Testis (tissue), 3 donors: ENCODE data around the gene SEMA5A. TPM values are rescaled to one million over a fixed set of nuclear protein-coding genes. Genes with fewer than 3 reads are reported as not detected.

Experiments used
- DNase-seq: peaks from one replicate; pipeline ENCODE4 v3.0.0-alpha.2; 2019
- H3K27ac ChIP-seq, 2 donors: fragments of 200-600 bp; sonication (generic); one replicate each; pipeline ENCODE4 v1.5.1; 2019
- H3K27me3 ChIP-seq: fragments of 200-600 bp; sonication (generic); one replicate; pipeline ENCODE4 v1.5.1; 2019
- H3K36me3 ChIP-seq: fragments of 200-600 bp; sonication (generic); one replicate; pipeline ENCODE4 v1.5.1; 2017; ENCODE audit warnings: low read depth; ENCODE audit errors: missing control alignments
- H3K4me1 ChIP-seq: fragments of 200-600 bp; sonication (generic); one replicate; pipeline ENCODE4 v1.5.1; 2019
- H3K4me3 ChIP-seq, 2 donors: fragments of 200-600 bp; sonication (generic); one replicate each; pipeline ENCODE4 v1.5.1; 2017 to 2019
- H3K9me3 ChIP-seq: fragments of 200-600 bp; sonication (generic); one replicate; pipeline ENCODE4 v1.5.1; 2017
- POLR2A ChIP-seq: fragments of 450-650 bp; IDR thresholded peaks from one replicate; pipeline ENCODE4 v1.6.1; 2017; ENCODE audit warnings: antibody characterized with exemption, mild to moderate bottlenecking, moderate library complexity
- WGBS, 2 donors: methylation state at CpG; one replicate each; pipeline ENCODE4 v1.1.5; 2018; 5-methylcytosine and 5-hydroxymethylcytosine counted together
- intact Hi-C: fragments of 100-400 bp; cut with DNase I; formaldehyde crosslinking; loops from one replicate; pipeline ENCODE4 v1.15.1; 2023; ENCODE audit warnings: low total_unique reads
- polyA plus RNA-seq: library from polyadenylated mRNA; stranded (reverse); fragments of 350-450 nt; fragmentation: Illumina TruSeq; extraction: RNeasy Lipid Tissue Mini Kit (QIAGEN cat#74804); gene quantifications from one replicate; pipeline ENCODE4 v1.2.3, GENCODE V29; 2014; ENCODE audit warnings: low read depth, low replicate concordance; ENCODE audit not compliant: insufficient read depth
- total RNA-seq, 2 donors: library from RNA; depleted of rRNA; stranded (reverse); fragments of >200 nt; gene quantifications; one replicate each; pipeline ENCODE4 v1.2.3, GENCODE V29; 2016
- TF ChIP-seq, protein P1 (sequence below), 3 experiments: fragments of 450-650 bp in 2 of 3; fragments of 200-600 bp in 1 of 3; sonication (generic) in 1 of 3; IDR thresholded peaks; one replicate each; pipeline ENCODE4 v1.5.1; 2016 to 2019; ENCODE audit warnings: antibody characterized with exemption in 3 of 3, mild to moderate bottlenecking in 2 of 3, moderate library complexity in 1 of 3

The SEMA5A gene
- total and polyA plus RNA-seq, 3 donors from 2014 or later: 3.4 to 12.8 (median 5.4) TPM

DNA sequence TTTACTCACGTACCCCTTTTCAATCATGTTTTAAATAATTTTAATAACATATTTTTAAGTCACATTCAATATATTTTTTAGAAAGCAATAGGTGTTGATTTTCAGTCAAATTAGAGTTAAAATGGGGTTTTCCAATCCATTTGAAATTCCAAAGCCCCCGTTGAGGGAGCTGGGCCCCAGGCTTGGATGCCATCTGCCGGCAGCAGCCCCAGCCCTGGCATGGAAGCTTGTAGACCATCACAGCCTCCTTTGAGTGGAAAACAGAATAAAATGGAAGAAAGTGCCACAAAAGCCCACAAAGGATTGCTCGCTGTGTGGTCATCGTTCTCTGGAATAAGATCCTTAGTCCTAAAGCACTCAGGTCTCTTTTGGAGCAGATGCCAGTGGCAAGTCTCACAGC lies 81.4 kb downstream of the SEMA5A start:
- WGBS, 2 donors: 82 to 88% methylated on average over 5 of the region's 5 CpGs
- no peak for TF ChIP-seq POLR2A
- TF ChIP-seq, protein P1, sequence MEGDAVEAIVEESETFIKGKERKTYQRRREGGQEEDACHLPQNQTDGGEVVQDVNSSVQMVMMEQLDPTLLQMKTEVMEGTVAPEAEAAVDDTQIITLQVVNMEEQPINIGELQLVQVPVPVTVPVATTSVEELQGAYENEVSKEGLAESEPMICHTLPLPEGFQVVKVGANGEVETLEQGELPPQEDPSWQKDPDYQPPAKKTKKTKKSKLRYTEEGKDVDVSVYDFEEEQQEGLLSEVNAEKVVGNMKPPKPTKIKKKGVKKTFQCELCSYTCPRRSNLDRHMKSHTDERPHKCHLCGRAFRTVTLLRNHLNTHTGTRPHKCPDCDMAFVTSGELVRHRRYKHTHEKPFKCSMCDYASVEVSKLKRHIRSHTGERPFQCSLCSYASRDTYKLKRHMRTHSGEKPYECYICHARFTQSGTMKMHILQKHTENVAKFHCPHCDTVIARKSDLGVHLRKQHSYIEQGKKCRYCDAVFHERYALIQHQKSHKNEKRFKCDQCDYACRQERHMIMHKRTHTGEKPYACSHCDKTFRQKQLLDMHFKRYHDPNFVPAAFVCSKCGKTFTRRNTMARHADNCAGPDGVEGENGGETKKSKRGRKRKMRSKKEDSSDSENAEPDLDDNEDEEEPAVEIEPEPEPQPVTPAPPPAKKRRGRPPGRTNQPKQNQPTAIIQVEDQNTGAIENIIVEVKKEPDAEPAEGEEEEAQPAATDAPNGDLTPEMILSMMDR (IDR thresholded peaks at IDR 0.05): no peak
- Histone ChIP-seq H3K9me3 (no peaks in the 10 kb centered on the region), H3K4me1 (no peaks in the 10 kb centered on the region), H3K27ac (no peak overlapping the region), H3K27me3 (no peaks in the 10 kb centered on the region), H3K36me3 (no peaks in the 10 kb centered on the region), H3K4me3 (no peak overlapping the region)
- intact Hi-C loops: no loop called here
- DNase-seq: no peak

DNA sequence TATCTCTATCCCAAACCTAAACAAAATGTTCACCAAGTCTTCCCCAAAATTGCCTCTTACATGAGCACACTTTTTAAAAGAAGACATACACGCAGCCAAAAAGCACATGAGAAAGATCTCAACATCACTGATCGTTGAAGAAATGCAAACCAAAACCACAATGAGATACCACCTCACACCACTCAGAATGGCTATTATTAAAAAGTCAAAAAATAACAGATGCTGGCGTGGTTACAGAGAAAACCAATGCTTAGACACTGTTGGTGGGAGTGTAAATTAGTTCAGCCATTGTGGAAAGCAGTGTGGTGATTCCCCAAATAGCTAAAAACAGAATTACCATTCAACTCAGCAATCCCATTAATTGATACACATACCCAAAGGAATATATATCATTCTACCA lies 83.8 kb downstream of the SEMA5A start:
- Histone ChIP-seq H3K9me3 (no peaks in the 10 kb centered on the region), H3K4me3 (no peak overlapping the region), H3K27me3 (no peaks in the 10 kb centered on the region), H3K27ac (no peak overlapping the region), H3K4me1 (no peaks in the 10 kb centered on the region), H3K36me3 (no peaks in the 10 kb centered on the region)
- TF ChIP-seq, protein P1 (IDR thresholded peaks at IDR 0.05): no peak
- no peak for TF ChIP-seq POLR2A
- intact Hi-C loops: no loop called here
- DNase-seq: no peak
- WGBS, 2 donors: 90 to 98% methylated on average over 3 of the region's 3 CpGs

DNA sequence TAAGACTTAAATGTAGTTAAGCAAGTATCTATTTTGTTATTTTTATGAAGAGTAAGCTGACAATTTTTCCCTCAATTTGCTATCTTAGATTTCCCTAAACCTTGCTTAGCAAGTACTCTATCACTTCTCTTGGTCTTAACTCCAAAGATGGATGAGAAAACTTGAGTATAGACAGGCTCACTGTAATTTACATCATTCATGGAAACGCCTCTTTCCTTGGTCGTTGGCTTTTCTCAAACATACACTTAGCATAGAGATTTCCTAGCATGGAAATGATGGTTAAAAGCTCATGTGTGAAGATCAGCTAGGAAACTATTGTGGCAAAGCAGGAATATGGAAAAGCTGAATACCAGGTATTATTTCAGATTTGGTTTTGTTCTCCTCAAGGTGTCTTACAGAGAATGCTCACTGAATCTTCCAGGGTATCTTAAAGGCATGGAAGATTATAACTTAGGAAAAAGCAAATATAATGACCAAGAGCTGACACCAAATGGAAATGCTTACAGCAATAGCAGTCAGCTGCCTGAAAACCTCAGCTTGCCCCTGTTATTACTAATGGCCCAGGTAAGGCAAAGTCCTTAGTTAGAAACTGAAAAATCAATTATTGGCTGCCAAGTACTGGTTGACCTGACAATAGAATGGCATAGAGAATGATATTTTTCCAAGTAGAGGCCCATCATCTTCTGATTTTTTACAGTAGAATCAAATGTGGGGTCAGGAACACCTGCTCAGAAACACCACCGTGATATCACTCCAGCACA lies 84.8 kb downstream of the SEMA5A start:
- Histone ChIP-seq H3K36me3 (no peaks in the 10 kb centered on the region), H3K27me3 (no peaks in the 10 kb centered on the region), H3K4me1 (no peaks in the 10 kb centered on the region), H3K4me3 (no peak overlapping the region), H3K27ac (no peak overlapping the region), H3K9me3 (no peaks in the 10 kb centered on the region)
- TF ChIP-seq, protein P1 (IDR thresholded peaks at IDR 0.05): no peak
- TF ChIP-seq POLR2A: no peak
- intact Hi-C loops: no loop called here
- no peak for DNase-seq
- WGBS, 2 donors: 91 to 93% methylated on average over 3 of the region's 3 CpGs

DNA sequence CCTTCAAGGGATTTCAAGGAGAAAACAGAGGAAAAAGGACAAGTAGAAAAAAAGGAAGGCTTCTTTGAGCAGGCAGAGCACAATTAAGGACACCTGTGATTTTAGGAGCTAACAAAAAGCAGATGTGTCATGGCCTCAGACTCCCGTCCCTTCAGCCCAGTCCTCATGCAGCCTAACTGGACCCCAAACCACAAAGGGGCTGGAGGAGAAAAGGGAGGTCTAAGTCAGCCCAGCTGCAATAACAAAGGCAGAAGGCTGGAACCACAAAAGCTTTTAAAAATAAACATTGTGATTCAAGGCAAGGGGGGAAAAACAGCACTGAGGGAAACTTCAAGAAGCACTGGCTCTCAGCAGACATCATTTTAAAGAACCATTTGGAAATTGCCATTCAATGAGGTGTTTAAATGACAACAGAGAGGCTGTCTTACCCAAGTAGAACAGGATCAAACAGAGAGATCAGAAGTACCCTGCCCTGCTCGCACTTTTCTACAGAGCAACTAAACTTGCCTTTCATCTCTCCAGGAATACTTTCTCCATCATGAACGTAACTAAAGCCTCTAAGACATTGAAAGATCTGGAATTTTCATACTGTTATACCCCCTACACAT lies 89.3 kb downstream of the SEMA5A start:
- no peaks in the 10 kb centered on the region for H3K36me3 ChIP-seq
- no peaks in the 10 kb centered on the region for H3K9me3 ChIP-seq
- no peaks in the 10 kb centered on the region for H3K27me3 ChIP-seq
- intact Hi-C loops: no loop called here
- WGBS, 2 donors: 54 to 75% methylated on average over 3 of the region's 3 CpGs
- no peak overlapping the region for H3K4me3 ChIP-seq
- DNase-seq: no peak
- no peaks in the 10 kb centered on the region for H3K4me1 ChIP-seq
- no peak overlapping the region for H3K27ac ChIP-seq
- TF ChIP-seq, protein P1 (IDR thresholded peaks at IDR 0.05): no peak
- no peak for TF ChIP-seq POLR2A
